Measurements from ENCODE around the gene EYS.

GRCh38 chr6:65299236-65299635 is 407.8 kb downstream of the EYS start:
- TF ChIP-seq YY1 (IDR thresholded peaks at IDR 0.05; ENCODE audit: insufficient read depth, insufficient read length) (no peak), SUZ12 (IDR thresholded peaks at IDR 0.05; ENCODE audit: extremely low read depth, insufficient read depth, insufficient read length) (no peak), ZNF274 (IDR thresholded peaks at IDR 0.05; ENCODE audit: low read depth, low read length) (no peak)
